ENCODE results near the gene REPIN1. TPM values are rescaled to one million over a fixed set of nuclear protein-coding genes. Genes with fewer than 3 reads are reported as not detected.

Gene REPIN1
- total RNA-seq, 1 experiment from 2014 or later, result 106 TPM

GRCh38 chr7:150324373-150324961 lies 44.2 kb upstream of the REPIN1 start (continued):
- TF ChIP-seq, protein P1, sequence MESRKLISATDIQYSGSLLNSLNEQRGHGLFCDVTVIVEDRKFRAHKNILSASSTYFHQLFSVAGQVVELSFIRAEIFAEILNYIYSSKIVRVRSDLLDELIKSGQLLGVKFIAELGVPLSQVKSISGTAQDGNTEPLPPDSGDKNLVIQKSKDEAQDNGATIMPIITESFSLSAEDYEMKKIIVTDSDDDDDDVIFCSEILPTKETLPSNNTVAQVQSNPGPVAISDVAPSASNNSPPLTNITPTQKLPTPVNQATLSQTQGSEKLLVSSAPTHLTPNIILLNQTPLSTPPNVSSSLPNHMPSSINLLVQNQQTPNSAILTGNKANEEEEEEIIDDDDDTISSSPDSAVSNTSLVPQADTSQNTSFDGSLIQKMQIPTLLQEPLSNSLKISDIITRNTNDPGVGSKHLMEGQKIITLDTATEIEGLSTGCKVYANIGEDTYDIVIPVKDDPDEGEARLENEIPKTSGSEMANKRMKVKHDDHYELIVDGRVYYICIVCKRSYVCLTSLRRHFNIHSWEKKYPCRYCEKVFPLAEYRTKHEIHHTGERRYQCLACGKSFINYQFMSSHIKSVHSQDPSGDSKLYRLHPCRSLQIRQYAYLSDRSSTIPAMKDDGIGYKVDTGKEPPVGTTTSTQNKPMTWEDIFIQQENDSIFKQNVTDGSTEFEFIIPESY (IDR thresholded peaks at IDR 0.05; ENCODE audit: extremely low read depth, insufficient replicate concordance, low read length), result no peak
- TF ChIP-seq JUND (IDR thresholded peaks at IDR 0.05) (no peak), RAD21 (IDR thresholded peaks at IDR 0.05; ENCODE audit: low read depth) (no peak)

DNA sequence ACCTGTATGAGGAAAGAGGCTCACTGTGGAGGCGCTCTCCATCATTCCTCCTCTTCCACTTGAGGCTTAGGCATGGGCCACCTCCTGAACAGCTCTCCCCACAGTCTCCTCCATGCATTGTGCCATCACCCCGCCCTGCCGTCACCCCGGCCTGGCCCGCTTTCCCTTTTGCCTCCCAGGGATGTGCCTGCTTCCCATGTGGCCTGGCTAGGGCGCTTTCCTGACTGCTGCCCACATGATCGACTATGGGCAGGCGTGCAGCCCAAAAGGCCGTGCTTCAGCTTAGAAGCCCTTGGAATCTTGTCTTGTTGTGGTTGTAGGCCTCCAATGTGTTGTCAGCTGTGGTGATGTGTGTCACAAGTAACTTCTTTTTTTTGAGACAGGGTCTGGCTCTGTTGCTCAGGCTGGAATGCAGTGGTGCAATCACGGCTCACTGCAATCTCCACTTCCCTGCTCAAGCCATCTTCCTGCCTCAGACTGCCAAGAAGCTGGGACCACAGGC lies 43.5 kb upstream of the REPIN1 start:
- Histone ChIP-seq H3K79me2 (ENCODE audit: insufficient read depth, low read length) (peaks cover 14% of the 10 kb centered on the region), H3K27me3 (ENCODE audit: insufficient read depth, low read length) (no peaks in the 10 kb centered on the region), H3K4me3 (replicated peaks in 1 of 2; ENCODE audit: low read depth in 1 of 2, low read length in 2 of 2) (no peak overlapping the region), H3K9me3 (ENCODE audit: control insufficient read depth in 1 of 2, insufficient read depth in 1 of 2, low read depth in 1 of 2, low read length in 2 of 2) (no peaks in the 10 kb centered on the region), H3K36me3 (ENCODE audit: control insufficient read depth in 1 of 2, insufficient read depth in 2 of 2, low read length in 2 of 2) (peaks cover 0 to 3% of the 10 kb centered on the region in 2 experiments; a peak in 1 of 4 replicates), H3K9me2 (ENCODE audit: insufficient read depth) (no peaks in the 10 kb centered on the region), H3K4me2 (ENCODE audit: low read length) (peak overlapping the region; percentile 76), H3K4me1 (ENCODE audit: control insufficient read depth in 1 of 2, insufficient read depth in 2 of 2, low read length in 2 of 2) (peaks cover 8 to 36% of the 10 kb centered on the region in 2 experiments; a peak in 3 of 4 replicates), H3K27ac (ENCODE audit: low read depth, low read length) (no peak overlapping the region), H2AFZ (ENCODE audit: low read depth, low read length, poor library complexity, severe bottlenecking) (no peak overlapping the region), H3K9ac (ENCODE audit: low read length) (no peak overlapping the region), H4K20me1 (ENCODE audit: insufficient read depth) (no peaks in the 10 kb centered on the region)
- RAD21 ChIA-PET (ENCODE audit: low non-redundant PET in 1 of 2, low total read pairs in 2 of 2, uncharacterized antibody in 2 of 2, unreplicated experiment in 2 of 2), result no interaction called here
- intact Hi-C loops (cut with micrococcal nuclease), result no loop called here
- ATAC-seq, result no peak
- TF ChIP-seq EZH2 (IDR thresholded peaks at IDR 0.05), result no peak
- no peak for TF ChIP-seq RAD21 (IDR thresholded peaks at IDR 0.05; ENCODE audit: low read depth)
- no peak for TF ChIP-seq EGR1 (IDR thresholded peaks at IDR 0.05; ENCODE audit: low read depth)
- TF ChIP-seq CEBPB (IDR thresholded peaks at IDR 0.05; ENCODE audit: low read depth), result no peak
- no peak for TF ChIP-seq SIN3A (IDR thresholded peaks at IDR 0.05; ENCODE audit: low read depth)
- no peak for TF ChIP-seq TCF7L2 (IDR thresholded peaks at IDR 0.05; ENCODE audit: borderline replicate concordance, extremely low read depth, insufficient read depth, insufficient read length)
- TF ChIP-seq, protein P2, sequence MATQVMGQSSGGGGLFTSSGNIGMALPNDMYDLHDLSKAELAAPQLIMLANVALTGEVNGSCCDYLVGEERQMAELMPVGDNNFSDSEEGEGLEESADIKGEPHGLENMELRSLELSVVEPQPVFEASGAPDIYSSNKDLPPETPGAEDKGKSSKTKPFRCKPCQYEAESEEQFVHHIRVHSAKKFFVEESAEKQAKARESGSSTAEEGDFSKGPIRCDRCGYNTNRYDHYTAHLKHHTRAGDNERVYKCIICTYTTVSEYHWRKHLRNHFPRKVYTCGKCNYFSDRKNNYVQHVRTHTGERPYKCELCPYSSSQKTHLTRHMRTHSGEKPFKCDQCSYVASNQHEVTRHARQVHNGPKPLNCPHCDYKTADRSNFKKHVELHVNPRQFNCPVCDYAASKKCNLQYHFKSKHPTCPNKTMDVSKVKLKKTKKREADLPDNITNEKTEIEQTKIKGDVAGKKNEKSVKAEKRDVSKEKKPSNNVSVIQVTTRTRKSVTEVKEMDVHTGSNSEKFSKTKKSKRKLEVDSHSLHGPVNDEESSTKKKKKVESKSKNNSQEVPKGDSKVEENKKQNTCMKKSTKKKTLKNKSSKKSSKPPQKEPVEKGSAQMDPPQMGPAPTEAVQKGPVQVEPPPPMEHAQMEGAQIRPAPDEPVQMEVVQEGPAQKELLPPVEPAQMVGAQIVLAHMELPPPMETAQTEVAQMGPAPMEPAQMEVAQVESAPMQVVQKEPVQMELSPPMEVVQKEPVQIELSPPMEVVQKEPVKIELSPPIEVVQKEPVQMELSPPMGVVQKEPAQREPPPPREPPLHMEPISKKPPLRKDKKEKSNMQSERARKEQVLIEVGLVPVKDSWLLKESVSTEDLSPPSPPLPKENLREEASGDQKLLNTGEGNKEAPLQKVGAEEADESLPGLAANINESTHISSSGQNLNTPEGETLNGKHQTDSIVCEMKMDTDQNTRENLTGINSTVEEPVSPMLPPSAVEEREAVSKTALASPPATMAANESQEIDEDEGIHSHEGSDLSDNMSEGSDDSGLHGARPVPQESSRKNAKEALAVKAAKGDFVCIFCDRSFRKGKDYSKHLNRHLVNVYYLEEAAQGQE (IDR thresholded peaks at IDR 0.05; ENCODE audit: low read depth), result no peak
- TF ChIP-seq, protein P3, sequence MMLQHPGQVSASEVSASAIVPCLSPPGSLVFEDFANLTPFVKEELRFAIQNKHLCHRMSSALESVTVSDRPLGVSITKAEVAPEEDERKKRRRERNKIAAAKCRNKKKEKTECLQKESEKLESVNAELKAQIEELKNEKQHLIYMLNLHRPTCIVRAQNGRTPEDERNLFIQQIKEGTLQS (IDR thresholded peaks at IDR 0.05), result no peak
- TF ChIP-seq CTCF (IDR thresholded peaks at IDR 0.05 in 2 of 3, conservative IDR thresholded peaks at IDR 0.05 in 1 of 3; ENCODE audit: borderline replicate concordance in 1 of 3, insufficient read depth in 1 of 3, low read depth in 2 of 3, low read length in 2 of 3), result no peak
- no peak for TF ChIP-seq EZH2phosphoT487 (IDR thresholded peaks at IDR 0.05; ENCODE audit: borderline replicate concordance)
- TF ChIP-seq ZNF274 (IDR thresholded peaks at IDR 0.05; ENCODE audit: low read depth, low read length), result no peak
- no TSS peak for BruUV-seq (replicated peaks)
- CTCF ChIA-PET, result no interaction called here
- POLR2A ChIA-PET, result no interaction called here
- DNase-seq (ENCODE audit: low read depth, low spot score), result no peak
